ENCODE data around the gene UTY.

DNA sequence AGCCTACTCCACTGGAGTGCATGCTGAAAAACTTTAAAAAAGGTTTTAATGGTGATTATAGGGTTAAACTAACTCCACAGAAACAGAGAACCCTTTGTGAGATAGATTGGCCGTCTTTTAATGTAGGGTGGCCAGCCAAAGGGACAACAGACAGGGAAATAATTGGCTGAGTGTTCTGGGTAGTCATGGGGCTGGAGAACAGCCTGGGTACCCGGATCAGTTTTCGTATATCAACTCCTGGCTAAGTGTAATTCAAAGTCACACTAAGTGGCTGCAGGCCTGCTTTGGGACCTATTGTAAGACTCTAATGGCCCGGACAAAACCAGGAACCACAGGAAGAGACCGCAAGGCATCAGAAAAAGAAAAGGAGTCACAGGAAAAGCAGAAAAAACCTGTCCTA lies 139.9 kb downstream of the UTY start:
- TF ChIP-seq, protein P1, sequence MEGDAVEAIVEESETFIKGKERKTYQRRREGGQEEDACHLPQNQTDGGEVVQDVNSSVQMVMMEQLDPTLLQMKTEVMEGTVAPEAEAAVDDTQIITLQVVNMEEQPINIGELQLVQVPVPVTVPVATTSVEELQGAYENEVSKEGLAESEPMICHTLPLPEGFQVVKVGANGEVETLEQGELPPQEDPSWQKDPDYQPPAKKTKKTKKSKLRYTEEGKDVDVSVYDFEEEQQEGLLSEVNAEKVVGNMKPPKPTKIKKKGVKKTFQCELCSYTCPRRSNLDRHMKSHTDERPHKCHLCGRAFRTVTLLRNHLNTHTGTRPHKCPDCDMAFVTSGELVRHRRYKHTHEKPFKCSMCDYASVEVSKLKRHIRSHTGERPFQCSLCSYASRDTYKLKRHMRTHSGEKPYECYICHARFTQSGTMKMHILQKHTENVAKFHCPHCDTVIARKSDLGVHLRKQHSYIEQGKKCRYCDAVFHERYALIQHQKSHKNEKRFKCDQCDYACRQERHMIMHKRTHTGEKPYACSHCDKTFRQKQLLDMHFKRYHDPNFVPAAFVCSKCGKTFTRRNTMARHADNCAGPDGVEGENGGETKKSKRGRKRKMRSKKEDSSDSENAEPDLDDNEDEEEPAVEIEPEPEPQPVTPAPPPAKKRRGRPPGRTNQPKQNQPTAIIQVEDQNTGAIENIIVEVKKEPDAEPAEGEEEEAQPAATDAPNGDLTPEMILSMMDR (tag by site-specific recombination; IDR thresholded peaks at IDR 0.05), result no peak
- TF ChIP-seq ZNF777 (tag by site-specific recombination; IDR thresholded peaks at IDR 0.05; ENCODE audit: borderline replicate concordance), result no peak
- no peak for TF ChIP-seq ZBTB20 (tag by site-specific recombination; IDR thresholded peaks at IDR 0.05)
- no peak for TF ChIP-seq ZNF223 (tag by site-specific recombination; IDR thresholded peaks at IDR 0.05)
- TF ChIP-seq, protein P2, sequence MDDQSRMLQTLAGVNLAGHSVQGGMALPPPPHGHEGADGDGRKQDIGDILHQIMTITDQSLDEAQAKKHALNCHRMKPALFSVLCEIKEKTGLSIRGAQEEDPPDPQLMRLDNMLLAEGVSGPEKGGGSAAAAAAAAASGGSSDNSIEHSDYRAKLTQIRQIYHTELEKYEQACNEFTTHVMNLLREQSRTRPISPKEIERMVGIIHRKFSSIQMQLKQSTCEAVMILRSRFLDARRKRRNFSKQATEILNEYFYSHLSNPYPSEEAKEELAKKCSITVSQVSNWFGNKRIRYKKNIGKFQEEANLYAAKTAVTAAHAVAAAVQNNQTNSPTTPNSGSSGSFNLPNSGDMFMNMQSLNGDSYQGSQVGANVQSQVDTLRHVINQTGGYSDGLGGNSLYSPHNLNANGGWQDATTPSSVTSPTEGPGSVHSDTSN (CRISPR knock-in tag; IDR thresholded peaks at IDR 0.05), result no peak
- no peak for TF ChIP-seq ZNF76 (tag by site-specific recombination; IDR thresholded peaks at IDR 0.05; ENCODE audit: borderline replicate concordance, low read depth)
- TF ChIP-seq ZNF23 (tag by site-specific recombination; IDR thresholded peaks at IDR 0.05; ENCODE audit: borderline replicate concordance), result no peak
- TF ChIP-seq ZNF707 (tag by site-specific recombination; IDR thresholded peaks at IDR 0.05), result no peak
- TF ChIP-seq KLF16 (tag by site-specific recombination; IDR thresholded peaks at IDR 0.05), result no peak
